Lower leg skin (tissue), 3 donors: ENCODE measurements around the gene CCDC78.

ENCODE experiments used
- POLR2A ChIP-seq, 2 donors: fragments of 450-650 bp; IDR thresholded peaks; one replicate each; pipeline ENCODE4 v1.6.1; 2016 to 2017; ENCODE audit warnings: antibody characterized with exemption in 2 of 2, mild to moderate bottlenecking in 1 of 2, moderate library complexity in 1 of 2
- TF ChIP-seq, protein P1 (sequence below), 3 donors: fragments of 450-650 bp; IDR thresholded peaks; one replicate each; pipeline ENCODE4 v1.5.1; 2016; ENCODE audit warnings: antibody characterized with exemption in 3 of 3, mild to moderate bottlenecking in 3 of 3, moderate library complexity in 2 of 3

DNA sequence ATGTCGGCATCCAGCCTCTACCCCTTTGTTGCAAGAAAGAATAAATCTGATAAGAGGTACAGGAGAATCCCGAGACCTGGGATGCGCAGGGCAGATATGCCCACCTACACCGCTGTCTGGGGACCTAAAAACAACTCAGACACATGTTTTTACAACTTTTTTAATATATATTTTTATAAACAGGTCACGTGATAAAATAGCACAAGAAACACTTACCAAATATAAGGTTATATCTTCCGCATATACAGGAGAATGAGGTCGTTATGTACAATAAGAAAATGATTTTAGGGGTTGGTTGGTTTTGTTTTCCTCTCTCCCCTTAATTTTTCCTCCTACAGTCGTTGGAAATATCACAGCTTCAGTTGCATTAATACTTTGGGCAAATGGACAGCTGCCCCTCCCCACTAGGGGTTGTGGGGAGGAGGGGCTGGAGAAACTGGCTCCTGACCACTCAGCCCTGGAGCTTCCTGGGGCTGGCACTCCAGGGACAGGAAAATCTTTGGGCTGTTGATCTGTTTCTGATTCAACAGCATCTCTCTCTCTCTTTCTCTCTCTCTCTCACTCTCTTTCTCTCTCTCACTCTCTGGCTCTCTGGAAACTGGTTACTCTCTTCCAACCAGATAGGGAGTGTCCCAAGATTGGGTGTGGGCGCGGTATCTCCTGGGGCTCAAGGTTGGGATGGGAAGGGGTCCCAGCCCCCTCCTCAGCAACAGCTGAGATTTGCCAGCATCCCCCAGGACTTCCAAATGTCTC, 33.7 kb downstream of the CCDC78 start:
- TF ChIP-seq, protein P1, sequence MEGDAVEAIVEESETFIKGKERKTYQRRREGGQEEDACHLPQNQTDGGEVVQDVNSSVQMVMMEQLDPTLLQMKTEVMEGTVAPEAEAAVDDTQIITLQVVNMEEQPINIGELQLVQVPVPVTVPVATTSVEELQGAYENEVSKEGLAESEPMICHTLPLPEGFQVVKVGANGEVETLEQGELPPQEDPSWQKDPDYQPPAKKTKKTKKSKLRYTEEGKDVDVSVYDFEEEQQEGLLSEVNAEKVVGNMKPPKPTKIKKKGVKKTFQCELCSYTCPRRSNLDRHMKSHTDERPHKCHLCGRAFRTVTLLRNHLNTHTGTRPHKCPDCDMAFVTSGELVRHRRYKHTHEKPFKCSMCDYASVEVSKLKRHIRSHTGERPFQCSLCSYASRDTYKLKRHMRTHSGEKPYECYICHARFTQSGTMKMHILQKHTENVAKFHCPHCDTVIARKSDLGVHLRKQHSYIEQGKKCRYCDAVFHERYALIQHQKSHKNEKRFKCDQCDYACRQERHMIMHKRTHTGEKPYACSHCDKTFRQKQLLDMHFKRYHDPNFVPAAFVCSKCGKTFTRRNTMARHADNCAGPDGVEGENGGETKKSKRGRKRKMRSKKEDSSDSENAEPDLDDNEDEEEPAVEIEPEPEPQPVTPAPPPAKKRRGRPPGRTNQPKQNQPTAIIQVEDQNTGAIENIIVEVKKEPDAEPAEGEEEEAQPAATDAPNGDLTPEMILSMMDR (IDR thresholded peaks at IDR 0.05), result no peak
- no peak for TF ChIP-seq POLR2A (IDR thresholded peaks at IDR 0.05)
